HG03108 (cell line): ENCODE data around the gene WNT1.

Experiments used
- ATAC-seq: cut with Tn5 transposase; IDR thresholded peaks from one replicate; pipeline ENCODE4 v1.9.1; 2021; ENCODE audit warnings: moderate library complexity; ENCODE audit not compliant: unreplicated experiment

The WNT1 gene

DNA sequence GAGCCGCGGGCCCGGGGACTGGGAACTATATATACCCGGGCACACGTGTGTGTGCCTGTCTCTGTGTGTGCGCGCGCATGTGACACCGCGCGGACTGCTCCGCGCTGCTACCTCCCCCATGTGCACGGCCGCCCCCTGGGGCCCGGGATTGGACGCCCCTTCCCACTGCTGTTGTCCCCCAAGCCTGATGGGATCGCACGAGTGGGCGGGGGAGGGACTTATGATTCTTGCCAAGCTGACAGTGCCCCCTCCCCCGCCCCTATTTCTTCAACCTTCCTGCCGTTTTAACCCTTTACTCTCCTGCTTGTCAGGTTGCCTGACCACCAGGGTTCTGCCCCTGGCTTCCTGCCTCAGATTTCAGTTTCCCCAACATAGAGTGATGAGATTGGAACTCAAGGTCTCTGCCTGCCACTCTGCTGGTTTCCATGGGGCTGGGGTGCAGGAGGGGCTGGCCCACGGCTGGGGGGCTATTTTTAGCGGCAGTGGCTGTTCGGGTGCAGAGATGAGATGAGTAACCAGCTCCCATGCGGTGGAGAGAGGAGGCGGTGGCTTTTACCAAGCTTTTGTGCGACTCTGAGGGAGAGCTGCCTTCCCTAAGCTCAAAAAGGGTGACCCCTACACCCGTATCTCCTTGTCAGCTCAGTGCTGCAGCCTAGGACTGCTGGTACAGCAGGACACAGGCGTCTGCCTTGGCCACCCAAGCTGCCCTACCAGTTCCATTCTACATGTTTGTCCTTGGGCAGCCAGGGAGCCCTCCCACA, 21.4 kb downstream of the WNT1 start, which contains the start of gene DDN:
DDN (minus strand) TSS at position 5 of the 761 bp plus-strand sequence. CDS start 88 bp downstream, outside the sequence.
- ATAC-seq = no peak

DNA sequence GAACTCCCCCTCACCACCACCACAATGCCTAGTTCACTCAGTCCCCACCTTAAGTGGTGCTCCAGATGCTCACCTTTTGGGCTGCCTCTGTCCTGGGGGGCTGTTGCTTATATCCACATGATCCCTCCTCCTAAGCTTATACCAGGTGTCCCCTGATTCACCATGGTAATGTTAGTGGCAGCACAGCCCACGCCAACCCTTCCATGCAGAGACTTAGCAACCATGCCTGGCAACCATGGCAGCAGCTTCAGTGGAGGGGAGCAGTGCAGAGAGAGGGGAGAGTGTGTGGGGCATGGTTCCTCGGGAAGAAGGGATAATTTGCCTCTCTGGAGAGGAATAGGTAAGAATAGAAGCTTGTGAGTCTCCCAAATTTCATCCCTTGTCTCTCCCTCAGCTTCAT, 22.2 kb downstream of the WNT1 start:
- no peak for ATAC-seq

DNA sequence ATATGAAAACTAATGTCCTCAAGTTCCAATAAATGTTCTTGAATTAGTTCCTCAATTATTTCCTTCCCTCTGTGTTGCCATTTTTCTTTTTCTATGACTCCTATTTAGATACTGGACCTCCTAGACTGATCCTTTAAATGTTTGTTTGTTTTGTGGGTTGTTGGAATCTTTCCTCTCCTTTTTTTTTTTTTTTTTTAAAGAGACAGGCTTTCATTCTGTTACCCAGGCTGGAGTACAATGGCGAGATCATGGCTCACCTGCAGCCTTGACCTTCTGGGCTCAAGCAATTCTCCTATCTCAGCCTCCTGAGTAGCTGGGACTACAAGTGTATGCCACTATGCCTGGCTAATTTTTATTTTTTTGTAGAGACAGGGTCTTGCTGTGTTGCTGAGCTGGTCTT, 30.8 kb downstream of the WNT1 start:
- no peak for ATAC-seq

DNA sequence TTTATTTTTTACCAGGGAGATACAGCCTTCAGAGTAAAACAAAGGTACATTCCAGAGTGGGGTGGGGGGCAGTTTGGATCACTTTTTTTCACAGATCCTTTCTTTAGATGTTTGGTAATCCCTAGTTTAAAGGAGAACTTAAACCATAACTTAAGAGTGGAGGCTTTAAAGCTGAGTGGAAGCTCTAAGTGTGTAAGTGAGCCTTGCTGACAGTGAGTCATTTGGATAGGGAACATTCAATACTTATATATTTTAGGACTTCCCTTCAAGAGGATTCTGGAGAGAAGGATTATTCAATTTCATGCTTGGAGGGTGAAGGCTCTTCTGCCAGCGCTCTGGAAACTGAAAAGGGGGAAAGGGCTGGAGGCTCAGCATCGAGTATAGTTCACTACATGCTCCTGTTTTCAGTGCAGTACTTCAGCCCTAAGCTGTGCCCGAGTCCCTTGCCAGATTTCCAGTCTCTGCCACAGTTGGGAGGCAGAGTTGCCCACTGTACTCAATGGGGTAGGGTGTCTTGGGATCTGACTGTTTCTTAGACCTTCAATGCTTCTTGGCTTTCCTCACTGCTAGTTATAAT, 32.1 kb downstream of the WNT1 start:
- no peak for ATAC-seq

DNA sequence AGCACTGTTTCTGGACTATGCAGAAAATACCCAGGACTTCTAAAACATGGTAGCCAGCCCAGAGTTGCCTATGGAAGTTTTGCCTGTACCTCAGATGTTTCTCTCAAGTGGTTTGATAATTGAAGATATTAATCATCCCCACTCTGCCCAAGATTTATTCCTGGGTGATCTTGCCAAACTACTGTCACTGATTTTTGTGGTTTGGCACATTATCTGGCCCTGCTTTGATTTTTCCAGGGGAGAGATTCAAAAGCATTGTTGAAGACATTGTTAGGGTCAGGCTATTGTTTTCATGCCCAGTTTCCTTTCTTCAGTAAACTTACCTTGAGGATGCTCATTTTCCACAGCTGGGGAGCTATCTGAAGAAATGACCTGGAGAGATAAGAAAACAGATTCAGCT, 34.6 kb downstream of the WNT1 start:
- ATAC-seq = no peak

DNA sequence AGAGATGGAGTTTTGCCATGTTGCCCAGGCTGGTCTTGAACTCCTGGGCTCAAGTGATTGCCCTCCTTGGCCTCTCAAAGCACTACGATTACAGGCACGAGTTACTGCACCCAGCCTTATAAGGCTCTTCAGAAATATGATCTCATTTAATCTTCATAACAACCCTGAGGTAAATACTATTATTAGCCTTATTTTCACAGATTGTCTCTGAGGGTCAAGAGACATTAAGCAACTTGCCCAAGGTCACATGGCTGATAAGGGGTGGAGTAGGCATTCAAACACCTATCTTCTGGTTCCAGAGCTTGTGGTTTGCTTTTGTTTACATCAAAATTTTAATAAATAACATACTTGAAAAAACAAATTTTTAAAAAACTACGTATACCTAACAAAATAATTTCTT, 35.3 kb downstream of the WNT1 start:
- no peak for ATAC-seq

DNA sequence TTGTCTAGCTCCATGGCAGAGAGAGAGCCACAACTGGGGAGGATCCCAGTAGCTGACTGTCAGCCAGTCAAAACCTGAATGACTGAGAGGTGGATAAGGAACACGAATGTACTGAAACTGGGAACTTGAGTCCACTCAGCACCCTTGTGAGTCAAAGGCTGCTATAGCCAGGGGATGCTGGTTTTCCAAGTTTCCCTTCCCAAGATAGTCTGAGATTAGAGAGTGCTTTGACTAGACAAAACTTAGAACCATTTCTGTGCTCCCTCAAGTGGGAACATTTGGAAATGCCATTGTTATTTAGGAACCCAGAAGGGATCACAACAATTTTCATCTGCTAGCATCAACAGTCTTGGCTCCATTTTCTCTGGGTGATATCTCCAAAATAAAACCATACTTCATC, 36.4 kb downstream of the WNT1 start:
- no peak for ATAC-seq

DNA sequence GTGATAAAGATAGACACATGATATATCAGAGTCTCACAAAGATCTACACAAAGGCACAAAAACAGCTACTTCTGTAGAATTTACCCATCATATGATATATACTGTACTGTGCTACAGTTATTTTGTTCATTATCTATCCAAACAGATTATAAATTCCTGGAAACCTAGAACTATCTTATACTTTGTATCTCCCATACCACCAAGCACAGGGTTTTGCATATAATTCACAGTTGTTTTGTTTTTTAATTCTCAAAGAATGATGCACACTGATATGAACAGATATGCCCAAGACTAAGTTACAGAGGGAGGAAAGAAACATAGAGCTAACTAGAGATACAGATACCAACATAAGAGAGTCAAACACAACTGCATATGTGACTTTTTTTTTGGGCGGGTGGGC, 37.1 kb downstream of the WNT1 start:
- ATAC-seq = no peak

DNA sequence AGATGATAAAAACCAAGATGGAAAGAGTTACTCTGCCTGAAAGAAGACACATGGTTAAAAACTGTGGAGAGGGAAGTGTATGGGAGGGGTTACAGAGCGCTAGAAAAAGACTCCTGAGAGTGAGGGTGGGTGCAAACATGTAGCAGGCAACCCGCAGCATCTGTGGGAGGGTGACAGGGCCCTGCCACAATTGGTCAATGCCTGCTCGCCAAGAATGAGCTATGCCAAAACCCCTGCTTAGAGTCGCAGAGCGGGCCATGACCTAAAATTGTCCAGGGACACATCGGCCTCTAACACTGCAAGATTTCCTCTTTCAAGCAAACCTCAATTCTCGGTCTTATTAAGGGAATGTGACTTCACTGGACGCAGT, 39.8 kb downstream of the WNT1 start:
- peak; percentile 6 for ATAC-seq

DNA sequence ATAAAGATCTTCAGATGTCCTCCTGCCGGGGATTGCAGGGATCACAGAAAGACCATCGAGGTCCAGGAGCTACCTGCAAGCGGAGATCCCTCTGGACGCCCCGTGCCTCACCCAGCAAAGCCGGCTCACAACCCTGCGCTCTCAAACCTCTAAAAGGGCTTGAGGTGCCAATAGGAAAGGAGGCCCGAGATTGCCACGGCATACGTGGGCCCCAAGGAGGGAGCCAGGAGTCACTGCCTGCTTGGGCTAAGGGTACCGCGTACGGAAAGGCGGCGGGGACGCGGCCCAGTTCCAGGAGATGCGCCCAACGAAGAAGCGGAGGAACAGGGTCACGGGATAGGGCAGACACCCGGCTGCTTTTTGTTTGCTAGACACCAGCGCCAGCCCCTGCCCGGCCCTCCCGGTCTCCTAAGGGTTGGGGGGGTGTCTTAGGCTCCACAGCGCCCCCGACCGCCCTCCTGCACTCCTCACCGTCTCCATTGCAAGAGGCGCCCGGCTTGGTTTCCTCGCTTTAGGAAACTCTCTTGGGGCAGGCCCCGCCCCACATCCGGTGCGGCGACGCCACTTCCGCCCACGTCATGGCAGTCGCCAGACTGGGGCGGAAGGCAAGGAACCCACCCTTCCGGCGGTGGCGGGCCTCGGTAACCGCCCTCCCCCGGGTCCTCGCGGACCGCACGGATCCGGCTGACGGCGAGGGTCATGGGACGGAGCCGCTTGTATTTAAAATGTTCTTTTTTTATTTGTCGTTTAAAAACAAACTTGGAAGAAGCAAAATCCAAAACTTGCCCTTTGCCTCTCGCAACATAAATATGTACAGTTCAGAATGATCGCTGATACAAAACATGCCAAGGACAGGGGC, 40.4 kb downstream of the WNT1 start, which contains the start of gene PRKAG1:
PRKAG1 (minus strand) TSS at position 516 of the 859 bp plus-strand sequence; CDS start at position 480, 36 bp downstream.
- ATAC-seq = peak; percentile 94

DNA sequence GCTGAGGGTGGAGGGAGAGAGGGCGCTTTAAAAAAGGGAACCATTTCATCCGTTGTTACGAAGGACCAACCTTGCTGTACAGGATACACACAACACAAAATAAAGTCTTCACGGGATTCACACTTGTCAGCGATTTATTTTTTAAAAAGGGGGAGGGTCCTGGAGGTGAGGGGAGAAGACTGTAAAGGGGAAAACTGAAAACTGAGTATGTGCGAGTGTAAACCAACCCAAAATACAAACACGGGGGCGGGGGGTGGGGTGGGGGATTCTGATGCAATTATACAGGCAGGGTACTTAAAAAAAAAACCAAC, 41.0 kb downstream of the WNT1 start:
- peak; percentile 17 for ATAC-seq

DNA sequence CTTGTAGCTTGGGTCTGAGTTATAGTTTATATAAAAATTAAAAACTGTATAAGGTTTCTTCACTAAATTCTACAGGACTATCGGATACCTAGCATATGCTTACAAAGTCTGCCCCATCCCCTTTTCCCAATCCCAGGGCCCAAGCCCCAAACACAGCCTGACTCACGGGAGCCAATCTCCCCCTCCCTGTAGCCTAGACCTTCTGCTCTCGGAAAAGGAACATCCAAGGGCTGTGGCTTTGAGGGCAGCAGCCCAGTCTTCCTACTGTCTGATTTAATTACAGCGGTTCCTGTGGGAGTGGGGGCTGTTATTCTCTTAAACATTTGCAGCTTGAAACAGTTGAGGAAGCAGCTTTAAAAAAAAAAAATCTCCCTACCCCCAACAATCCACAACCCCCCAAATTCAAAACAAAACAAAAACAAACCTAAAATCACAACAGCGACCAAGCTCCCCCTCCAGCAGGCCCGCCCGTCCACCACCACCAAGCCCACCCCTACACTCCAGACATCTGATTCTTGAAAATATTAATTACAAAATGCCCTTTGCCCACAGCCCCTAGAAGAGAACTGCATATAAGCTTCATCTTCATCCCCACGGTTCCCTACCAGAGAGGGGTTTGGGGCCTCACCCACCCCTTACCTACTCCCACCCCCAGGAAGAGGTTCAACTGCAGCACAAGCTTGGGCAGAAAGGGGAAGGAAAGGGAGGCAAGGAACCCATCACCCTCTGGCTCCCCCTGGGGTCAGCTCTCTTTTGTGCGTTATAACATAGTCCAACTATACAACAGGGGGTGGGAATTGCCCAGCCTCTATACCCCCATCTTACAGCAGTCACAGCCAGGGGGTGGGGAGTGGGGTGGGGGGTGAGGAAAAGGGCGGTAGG, 41.6 kb downstream of the WNT1 start:
- ATAC-seq = no peak

DNA sequence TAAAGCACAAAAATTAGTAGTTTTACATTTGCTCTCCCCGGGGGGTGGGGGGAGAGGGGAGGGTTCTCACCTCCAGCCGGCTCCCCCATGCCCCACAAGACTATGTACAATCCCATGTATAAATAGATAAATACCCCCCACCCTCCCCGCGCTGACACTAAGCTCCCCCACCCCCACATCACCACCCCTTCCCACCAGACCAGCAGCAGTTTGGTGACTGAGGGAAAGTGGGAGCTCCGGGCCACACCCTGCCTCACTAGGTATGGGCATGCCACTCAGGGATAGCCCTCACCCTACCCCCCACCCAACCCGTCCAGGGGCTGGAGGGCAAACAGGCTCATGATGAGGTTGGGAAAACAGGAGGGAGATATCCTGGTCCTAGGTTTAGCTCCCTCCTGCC, 42.3 kb downstream of the WNT1 start:
- ATAC-seq = no peak

DNA sequence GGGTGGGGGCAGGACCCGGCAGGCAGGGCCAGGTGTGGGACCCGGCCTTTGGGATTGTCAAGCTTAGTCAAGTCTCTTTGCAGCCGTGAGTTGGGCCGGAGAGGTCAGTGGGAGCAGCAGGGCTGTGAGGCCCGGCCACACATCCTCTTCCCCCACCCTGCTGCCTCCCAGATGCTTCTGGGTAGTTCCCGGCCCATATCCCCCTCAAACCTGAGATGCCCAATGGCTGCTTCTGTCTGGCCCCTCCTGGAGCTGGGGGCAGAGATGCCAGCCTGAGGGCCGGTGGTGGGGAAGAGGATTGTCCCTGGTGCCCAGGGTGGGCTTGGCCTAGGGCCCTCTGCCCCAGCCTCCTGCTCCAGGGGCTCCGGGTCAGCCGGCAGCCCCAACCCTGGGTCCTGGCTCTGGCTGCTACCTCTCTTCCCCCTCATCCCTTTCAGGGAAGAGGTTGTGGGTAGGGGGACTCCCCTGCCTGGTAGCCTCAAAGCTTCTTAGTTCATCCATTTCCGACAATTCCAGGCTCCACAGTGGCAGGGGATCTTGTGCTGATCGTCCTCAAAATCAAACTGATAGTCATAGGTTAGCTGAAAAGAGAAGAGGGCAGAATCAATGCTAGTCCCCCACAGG, 43.3 kb downstream of the WNT1 start:
- ATAC-seq = no peak

DNA sequence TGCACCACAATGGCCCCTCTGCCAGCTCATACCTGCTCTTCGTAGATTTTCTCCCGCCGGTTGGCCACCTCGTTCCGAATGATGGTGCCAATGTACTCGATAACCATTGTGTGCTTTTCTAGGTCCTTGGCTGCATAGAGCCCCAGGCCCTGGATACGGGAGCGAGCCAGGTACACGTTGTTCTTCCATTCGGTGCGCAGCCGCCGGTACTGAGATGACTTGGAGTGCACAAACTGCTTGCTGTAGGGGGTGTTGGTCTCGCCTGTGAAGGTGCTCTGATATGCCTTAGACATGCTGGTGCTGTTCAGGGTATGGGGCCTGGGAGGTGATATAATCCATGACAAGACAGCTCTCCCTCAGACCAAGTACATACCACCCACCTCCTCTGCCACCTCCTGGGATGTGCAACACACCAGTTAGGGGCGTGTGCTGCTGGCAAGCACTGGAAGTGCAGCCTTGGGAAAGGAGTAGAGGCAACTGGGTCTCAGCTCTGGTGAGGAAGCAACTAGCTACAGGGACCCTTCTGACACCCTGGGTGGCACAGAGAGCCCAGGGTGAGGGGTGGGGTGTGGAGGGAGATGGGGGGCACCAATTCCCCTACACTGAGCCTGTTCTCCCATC, 44.5 kb downstream of the WNT1 start:
- ATAC-seq = no peak

DNA sequence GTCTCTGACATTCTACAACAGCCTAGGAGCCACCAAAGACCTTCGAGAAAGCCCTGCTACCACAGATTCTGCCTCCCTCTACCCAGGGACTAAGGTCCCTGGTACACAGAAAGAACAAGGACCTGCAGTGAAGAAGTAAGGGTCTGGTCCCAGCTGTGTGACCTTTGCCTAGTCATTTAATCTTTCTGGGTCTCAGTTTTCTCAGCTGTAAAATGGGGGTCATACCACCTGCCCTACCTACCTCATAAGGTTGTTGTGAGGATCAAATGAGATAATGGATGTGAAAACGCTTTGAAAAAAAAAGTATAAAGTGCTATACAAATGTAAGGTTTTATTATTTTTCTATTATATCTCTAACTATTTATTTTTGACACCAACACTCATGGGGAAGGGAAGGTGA, 45.7 kb downstream of the WNT1 start:
- ATAC-seq = no peak

DNA sequence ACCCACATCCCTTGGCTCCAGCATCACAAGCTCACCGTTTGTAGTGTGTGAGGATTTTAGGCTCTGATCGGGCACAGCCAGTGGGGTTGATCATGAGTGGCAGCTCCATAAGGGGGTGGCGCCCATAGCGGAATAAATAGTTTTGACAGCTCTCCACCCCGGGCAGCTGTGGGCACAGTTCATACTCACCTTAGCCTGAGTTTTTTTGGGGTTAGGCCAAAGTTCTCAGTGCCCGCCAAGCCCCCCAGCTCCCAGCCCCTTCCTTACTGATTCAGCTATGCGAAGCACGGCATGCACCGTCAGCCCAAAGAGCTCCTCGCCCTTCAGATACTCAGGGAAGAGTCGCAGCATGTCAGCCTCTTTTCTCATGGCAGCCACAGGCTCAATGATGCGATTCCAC, 46.4 kb downstream of the WNT1 start:
- no peak for ATAC-seq

DNA sequence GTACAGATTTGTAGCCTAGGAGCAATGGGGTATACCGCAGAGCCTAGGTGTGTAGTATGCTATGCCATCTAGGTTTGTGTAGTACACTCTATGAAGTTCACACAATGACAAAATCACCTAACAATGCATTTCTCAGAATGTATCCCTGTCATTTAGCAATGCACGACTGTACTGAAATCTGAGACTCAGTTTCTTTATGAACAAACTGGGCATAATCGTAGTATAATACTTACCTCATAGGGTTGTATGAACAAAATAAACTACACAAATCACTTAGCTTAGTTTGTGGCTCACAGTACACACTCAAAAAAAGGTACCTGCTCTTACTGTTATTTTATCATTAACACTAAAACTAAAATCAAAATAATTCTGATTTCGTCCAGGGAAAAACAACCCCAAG, 47.3 kb downstream of the WNT1 start:
- ATAC-seq = no peak

DNA sequence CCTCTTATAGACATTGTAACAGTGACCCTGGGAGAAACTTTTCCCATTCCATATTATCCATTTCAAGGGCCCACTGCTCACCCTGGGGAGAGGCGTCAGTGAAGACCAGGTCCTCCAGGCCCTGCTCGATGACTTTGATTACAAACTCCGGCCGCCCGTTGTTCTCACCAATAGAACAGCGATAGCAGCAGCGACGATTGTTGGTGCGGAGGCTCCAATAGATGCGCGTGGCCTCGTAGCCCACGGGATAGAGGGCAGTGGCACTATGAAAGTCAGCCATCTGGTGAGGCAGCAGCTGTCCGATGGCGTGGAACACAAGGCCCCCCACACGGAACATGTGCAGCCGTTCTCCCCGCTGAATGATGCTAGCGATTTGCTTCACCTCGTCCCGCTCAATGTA, 48.0 kb downstream of the WNT1 start:
- no peak for ATAC-seq
